Transverse colon (tissue), 3 donors: ENCODE results near the gene RIMS1.

ENCODE experiments used
- CTCF ChIP-seq, 5 experiments: fragments of 200-600 bp in 3 of 5; fragments of 450-650 bp in 2 of 5; sonication (generic) in 3 of 5; IDR thresholded peaks; 1 replicate in 2 of 5; 2 replicates in 3 of 5; pipeline ENCODE4 v1.5.1; 2016 to 2017; ENCODE audit warnings: antibody characterized with exemption in 5 of 5, inconsistent platforms in 3 of 5, mild to moderate bottlenecking in 2 of 5, moderate library complexity in 1 of 5
- EP300 ChIP-seq: sonication (generic); formaldehyde crosslinking; IDR thresholded peaks from one replicate; pipeline ENCODE4 v1.6.1; 2017; ENCODE audit warnings: antibody characterized with exemption, low read depth
- POLR2A ChIP-seq: fragments of 450-650 bp; IDR thresholded peaks from one replicate; pipeline ENCODE4 v1.6.1; 2016; ENCODE audit warnings: antibody characterized with exemption, mild to moderate bottlenecking, moderate library complexity

GRCh38 chr6:72132427-72132826 lies 246.1 kb downstream of the RIMS1 start:
- no peak for TF ChIP-seq EP300
- no peak for TF ChIP-seq CTCF (IDR thresholded peaks at IDR 0.05)
- TF ChIP-seq POLR2A = no peak
